ENCODE results near the gene PRKCZ.

GRCh38 chr1:2028870-2029560, 21.2 kb upstream of the PRKCZ start:
- TF ChIP-seq CTCF (IDR thresholded peaks at IDR 0.05 in 2 of 3, conservative IDR thresholded peaks at IDR 0.05 in 1 of 3; ENCODE audit: insufficient read depth in 2 of 3, low read depth in 1 of 3, low read length in 3 of 3) (no peak), TCF7 (IDR thresholded peaks at IDR 0.05; ENCODE audit: borderline replicate concordance) (no peak), BRF1 (IDR thresholded peaks at IDR 0.05; ENCODE audit: borderline replicate concordance, extremely low read depth, insufficient read length) (no peak), HDAC6 (IDR thresholded peaks at IDR 0.05; ENCODE audit: low read depth, low read length) (no peak), JUN (IDR thresholded peaks at IDR 0.05; ENCODE audit: borderline replicate concordance, low read depth, low read length) (no peak), JUN (CRISPR knock-in tag; IDR thresholded peaks at IDR 0.05; ENCODE audit: borderline replicate concordance) (no peak), POLR2AphosphoS5 (IDR thresholded peaks at IDR 0.05; ENCODE audit: control insufficient read depth, insufficient read depth, low read depth, low read length) (no peak)
